ENCODE results near the gene YJEFN3. TPM values are rescaled to one million over a fixed set of nuclear protein-coding genes. Genes with fewer than 3 reads are reported as not detected.

Gene YJEFN3
- total RNA-seq, 1 experiment from 2014 or later: 18.5 TPM

GRCh38 chr19:19545707-19546106 is 17.0 kb downstream of the YJEFN3 start:
- Histone ChIP-seq H3K36me3 (ENCODE audit: low read depth) (no peaks in the 10 kb centered on the region), H3K9me3 (ENCODE audit: insufficient read depth, low read depth) (no peaks in the 10 kb centered on the region), H2AFZ (no peak overlapping the region), H3K79me2 (ENCODE audit: low read depth) (no peaks in the 10 kb centered on the region), H3K27me3 (ENCODE audit: insufficient read depth, low read depth) (no peaks in the 10 kb centered on the region), H3K9me2 (ENCODE audit: insufficient read depth) (no peaks in the 10 kb centered on the region), H3K4me1 (replicated peaks; ENCODE audit: insufficient read depth) (peaks cover 11% of the 10 kb centered on the region), H3K4me2 (no peak overlapping the region), H3F3A (ENCODE audit: insufficient read depth, low read depth) (peaks cover 6% of the 10 kb centered on the region; the same call in 1 of the 2 replicates), H4K20me1 (ENCODE audit: insufficient read depth) (no peaks in the 10 kb centered on the region), H3K4me3 (no peak overlapping the region), H3K27ac (no peak overlapping the region)
- ChIA-PET CTCF (no interaction called here), POLR2A (ENCODE audit: unreplicated experiment) (no interaction called here)
- TF ChIP-seq CTCF (conservative IDR thresholded peaks at IDR 0.05): no peak
- TF ChIP-seq EZH2 (IDR thresholded peaks at IDR 0.05; ENCODE audit: low read depth): no peak
- no peak for DNase-seq
- BruUV-seq (replicated peaks): no TSS peak
- intact Hi-C loops (cut with micrococcal nuclease; ENCODE audit: unreplicated experiment): loop anchor here (2.0 kb wide), 1 partner anchor 83 kb away; the partner anchor contains the start of gene LPAR2

GRCh38 chr19:19546751-19547162 is 18.0 kb downstream of the YJEFN3 start:
- Histone ChIP-seq H3F3A (ENCODE audit: insufficient read depth, low read depth) (peaks cover 14% of the 10 kb centered on the region), H3K27me3 (ENCODE audit: insufficient read depth, low read depth) (no peaks in the 10 kb centered on the region), H3K4me3 (no peak overlapping the region), H4K20me1 (ENCODE audit: insufficient read depth) (no peaks in the 10 kb centered on the region), H3K4me1 (replicated peaks; ENCODE audit: insufficient read depth) (peaks cover 11% of the 10 kb centered on the region), H3K27ac (no peak overlapping the region), H2AFZ (no peak overlapping the region), H3K4me2 (peak overlapping the region; percentile 50), H3K9me3 (ENCODE audit: insufficient read depth, low read depth) (no peaks in the 10 kb centered on the region), H3K79me2 (ENCODE audit: low read depth) (no peaks in the 10 kb centered on the region), H3K36me3 (ENCODE audit: low read depth) (no peaks in the 10 kb centered on the region), H3K9me2 (ENCODE audit: insufficient read depth) (no peaks in the 10 kb centered on the region)
- DNase-seq: peak in 1 of 2 experiments; percentile 81
- BruUV-seq (replicated peaks): no TSS peak
- intact Hi-C loops (cut with micrococcal nuclease; ENCODE audit: unreplicated experiment): loop anchor here (2.0 kb wide), 1 partner anchor 82 kb away; the partner anchor contains the start of gene LPAR2
- TF ChIP-seq CTCF (conservative IDR thresholded peaks at IDR 0.05): no peak
- CTCF ChIA-PET: interaction anchor here (0.6 kb wide), 1 partner anchor 60 kb away, joined by 3 read pairs; no protein-coding TSS in a partner anchor
- POLR2A ChIA-PET (ENCODE audit: unreplicated experiment): no interaction called here

- H3K4me1 ChIP-seq (replicated peaks; ENCODE audit: insufficient read depth): peaks cover 11% of the 10 kb centered on the region
- no peaks in the 10 kb centered on the region for H3K79me2 ChIP-seq (ENCODE audit: low read depth)
- no peak overlapping the region for H3K4me3 ChIP-seq
- no peak overlapping the region for H3K4me2 ChIP-seq
- intact Hi-C loops (cut with micrococcal nuclease; ENCODE audit: unreplicated experiment): loop anchor here (2.0 kb wide), 1 partner anchor 81 kb away; the partner anchor contains the start of gene LPAR2
- ChIA-PET POLR2A (ENCODE audit: unreplicated experiment) (no interaction called here), CTCF (interaction anchor here (0.6 kb wide), 1 partner anchor 59 kb away, joined by 3 read pairs; no protein-coding TSS in a partner anchor)
- no peaks in the 10 kb centered on the region for H4K20me1 ChIP-seq (ENCODE audit: insufficient read depth)
- no peak overlapping the region for H2AFZ ChIP-seq
- H3F3A ChIP-seq (ENCODE audit: insufficient read depth, low read depth): peaks cover 22% of the 10 kb centered on the region
- no peaks in the 10 kb centered on the region for H3K36me3 ChIP-seq (ENCODE audit: low read depth)
- no peaks in the 10 kb centered on the region for H3K9me2 ChIP-seq (ENCODE audit: insufficient read depth)
- no TSS peak for BruUV-seq (replicated peaks)
- no peaks in the 10 kb centered on the region for H3K9me3 ChIP-seq (ENCODE audit: insufficient read depth, low read depth)
- no peak for TF ChIP-seq CTCF (conservative IDR thresholded peaks at IDR 0.05)
- no peak for TF ChIP-seq EZH2 (IDR thresholded peaks at IDR 0.05; ENCODE audit: low read depth)
- no peak for DNase-seq
- no peaks in the 10 kb centered on the region for H3K27me3 ChIP-seq (ENCODE audit: insufficient read depth, low read depth)
- H3K27ac ChIP-seq: no peak overlapping the region
Observed at GRCh38 chr19:19547674-19548336, 19.1 kb downstream of the YJEFN3 start.

Measured in PC-9 (cell line).